Adrenal gland (tissue), 5 donors: ENCODE results near the gene DUSP8.

Source experiments
- CTCF ChIP-seq, 6 experiments: fragments of 450-650 bp in 4 of 6; fragments of 200-600 bp in 2 of 6; sonication (generic) in 1 of 6; IDR thresholded peaks; 1 replicate in 5 of 6; 2 replicates in 1 of 6; pipeline versions ENCODE4 v1.5.1 to v1.8.0; 2016 to 2021; ENCODE audit warnings: antibody characterized with exemption in 6 of 6, mild to moderate bottlenecking in 2 of 6, moderate library complexity in 1 of 6
- POLR2A ChIP-seq, 2 donors: fragments of 450-650 bp; IDR thresholded peaks; one replicate each; pipeline ENCODE4 v1.6.1; 2017; ENCODE audit warnings: antibody characterized with exemption in 2 of 2, mild to moderate bottlenecking in 2 of 2, moderate library complexity in 1 of 2
- donor health status: DM: no; HTN: no; CAD: no.

- TF ChIP-seq CTCF (IDR thresholded peaks at IDR 0.05) (no peak), POLR2A (IDR thresholded peaks at IDR 0.05) (no peak)
These were observed 46.2 kb upstream of the DUSP8 start for GRCh38 chr11:1618231-1618630.
